GM13977 (cell line): ENCODE results near the gene OPCML.

Experiments used
- DNase-seq: peaks from one replicate; pipeline ENCODE4 v3.0.0; 2012; ENCODE audit warnings: low spot score
- in situ Hi-C: fragments of 300-500 bp; cut with MboI; formaldehyde crosslinking; loops from one replicate; pipeline ENCODE4 v1.12.0; 2022; ENCODE audit warnings: low sequenced_read_pairs, low pct_unique_long_range_greater_than_20kb, mixed read lengths, inconsistent platforms; ENCODE audit not compliant: unreplicated experiment
- TF ChIP-seq, protein P1 (sequence below): IDR thresholded peaks from 2 replicates; pipeline ENCODE4 v1.5.1; 2012; ENCODE audit warnings: mild to moderate bottlenecking, control low read depth; ENCODE audit not compliant: insufficient read depth; ENCODE audit errors: extremely low read depth, missing control alignments

OPCML gene

DNA sequence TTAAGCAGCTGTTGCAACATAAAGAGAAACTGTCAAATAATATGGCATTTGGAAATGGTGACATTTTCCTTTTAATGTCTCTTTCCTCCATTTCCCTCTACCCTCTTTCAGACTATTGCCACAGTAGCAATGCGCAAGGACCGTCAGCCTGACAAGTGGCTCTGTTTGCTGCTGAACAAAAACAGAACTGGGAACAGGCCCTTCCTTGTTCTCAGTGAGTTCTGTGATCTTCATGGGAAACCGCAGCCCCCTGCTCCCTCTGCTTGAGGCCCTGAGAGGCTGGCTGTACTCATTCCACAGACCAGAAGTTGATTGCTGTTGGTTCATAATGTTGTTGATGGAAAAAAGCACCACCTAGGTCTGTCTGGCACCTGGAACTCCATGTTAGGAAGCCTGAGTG is 559.7 kb downstream of the OPCML start:
- no peak for DNase-seq
- TF ChIP-seq, protein P1, sequence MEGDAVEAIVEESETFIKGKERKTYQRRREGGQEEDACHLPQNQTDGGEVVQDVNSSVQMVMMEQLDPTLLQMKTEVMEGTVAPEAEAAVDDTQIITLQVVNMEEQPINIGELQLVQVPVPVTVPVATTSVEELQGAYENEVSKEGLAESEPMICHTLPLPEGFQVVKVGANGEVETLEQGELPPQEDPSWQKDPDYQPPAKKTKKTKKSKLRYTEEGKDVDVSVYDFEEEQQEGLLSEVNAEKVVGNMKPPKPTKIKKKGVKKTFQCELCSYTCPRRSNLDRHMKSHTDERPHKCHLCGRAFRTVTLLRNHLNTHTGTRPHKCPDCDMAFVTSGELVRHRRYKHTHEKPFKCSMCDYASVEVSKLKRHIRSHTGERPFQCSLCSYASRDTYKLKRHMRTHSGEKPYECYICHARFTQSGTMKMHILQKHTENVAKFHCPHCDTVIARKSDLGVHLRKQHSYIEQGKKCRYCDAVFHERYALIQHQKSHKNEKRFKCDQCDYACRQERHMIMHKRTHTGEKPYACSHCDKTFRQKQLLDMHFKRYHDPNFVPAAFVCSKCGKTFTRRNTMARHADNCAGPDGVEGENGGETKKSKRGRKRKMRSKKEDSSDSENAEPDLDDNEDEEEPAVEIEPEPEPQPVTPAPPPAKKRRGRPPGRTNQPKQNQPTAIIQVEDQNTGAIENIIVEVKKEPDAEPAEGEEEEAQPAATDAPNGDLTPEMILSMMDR: no peak
- in situ Hi-C loops: no loop called here

DNA sequence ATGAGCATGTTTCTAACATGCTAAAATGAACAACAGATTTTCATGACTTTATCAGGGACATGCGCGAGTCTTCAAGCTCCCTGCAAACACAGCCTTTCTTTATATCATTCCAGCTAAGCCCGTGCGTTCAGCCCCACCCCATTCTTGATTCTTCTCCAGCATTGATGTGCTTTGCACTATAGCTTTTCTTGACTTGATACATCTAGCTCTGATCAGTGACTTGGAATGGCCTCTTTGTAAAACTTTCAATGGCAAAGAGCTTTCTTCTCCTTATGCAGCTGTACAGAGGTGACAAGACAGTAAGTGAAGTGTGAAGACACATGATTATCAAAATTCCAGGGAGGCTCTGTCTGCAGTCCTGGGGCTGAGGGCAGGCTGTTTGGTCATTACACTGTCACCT is 561.0 kb downstream of the OPCML start:
- in situ Hi-C loops: no loop called here
- no peak for DNase-seq
- TF ChIP-seq, protein P1: no peak

DNA sequence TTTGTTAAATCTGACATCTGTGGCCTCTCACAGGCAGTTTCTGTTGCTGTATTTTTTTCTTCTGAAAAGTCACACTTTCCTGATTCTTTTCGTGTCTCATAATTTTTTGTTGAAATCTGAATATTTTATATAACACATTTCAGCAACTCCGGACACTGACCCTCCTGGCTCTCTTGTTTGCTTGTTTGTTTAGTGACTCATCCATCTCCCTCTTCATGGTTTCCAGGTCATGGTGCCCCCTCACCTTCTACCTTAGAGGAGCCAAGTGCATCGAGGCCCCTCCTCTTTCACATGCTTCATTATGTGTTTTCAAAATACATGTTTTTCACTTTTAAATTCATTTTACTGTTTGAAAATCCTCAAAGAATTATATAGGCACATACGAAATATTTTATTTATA is 562.4 kb downstream of the OPCML start:
- in situ Hi-C loops: no loop called here
- TF ChIP-seq, protein P1: no peak
- no peak for DNase-seq

DNA sequence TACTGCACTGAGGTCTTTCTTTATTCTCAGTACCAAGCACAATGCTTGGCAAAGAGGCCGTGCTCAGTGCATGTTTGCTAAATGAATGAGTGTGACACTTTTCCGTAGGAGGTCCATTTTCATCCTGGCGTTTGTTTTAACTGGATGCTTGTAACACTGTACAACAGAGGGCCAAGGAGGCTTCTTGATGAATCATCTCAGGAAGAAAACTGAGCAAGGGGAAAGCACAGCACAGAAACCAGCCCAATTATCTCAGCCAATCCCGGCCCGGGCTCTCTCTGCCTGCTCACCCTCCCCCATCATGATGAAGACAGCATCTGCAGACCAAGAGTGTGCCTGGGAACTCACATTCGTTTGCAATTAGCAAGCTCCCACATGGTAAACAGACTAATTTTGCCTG is 570.3 kb downstream of the OPCML start:
- no peak for DNase-seq
- TF ChIP-seq, protein P1: no peak
- in situ Hi-C loops: no loop called here

DNA sequence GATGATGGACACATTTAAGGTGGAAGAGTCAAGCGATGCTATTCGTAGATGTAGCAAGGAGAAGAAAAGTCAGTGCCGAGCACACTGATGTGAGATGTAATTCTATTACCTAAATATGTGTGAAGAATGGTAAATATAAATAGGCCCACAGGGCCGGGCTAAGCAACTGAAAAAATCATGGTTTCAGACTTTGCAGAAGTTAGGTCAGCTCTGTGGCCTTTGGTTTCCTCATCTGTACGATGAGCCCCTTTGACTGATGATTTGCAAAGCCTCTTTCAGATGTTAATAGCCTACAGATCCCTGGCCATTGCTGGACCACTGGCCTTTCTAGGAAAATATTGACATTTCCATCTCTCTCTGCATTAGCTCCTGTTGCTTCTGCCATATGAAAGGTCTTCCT is 570.8 kb downstream of the OPCML start:
- in situ Hi-C loops: no loop called here
- no peak for DNase-seq
- TF ChIP-seq, protein P1: no peak

DNA sequence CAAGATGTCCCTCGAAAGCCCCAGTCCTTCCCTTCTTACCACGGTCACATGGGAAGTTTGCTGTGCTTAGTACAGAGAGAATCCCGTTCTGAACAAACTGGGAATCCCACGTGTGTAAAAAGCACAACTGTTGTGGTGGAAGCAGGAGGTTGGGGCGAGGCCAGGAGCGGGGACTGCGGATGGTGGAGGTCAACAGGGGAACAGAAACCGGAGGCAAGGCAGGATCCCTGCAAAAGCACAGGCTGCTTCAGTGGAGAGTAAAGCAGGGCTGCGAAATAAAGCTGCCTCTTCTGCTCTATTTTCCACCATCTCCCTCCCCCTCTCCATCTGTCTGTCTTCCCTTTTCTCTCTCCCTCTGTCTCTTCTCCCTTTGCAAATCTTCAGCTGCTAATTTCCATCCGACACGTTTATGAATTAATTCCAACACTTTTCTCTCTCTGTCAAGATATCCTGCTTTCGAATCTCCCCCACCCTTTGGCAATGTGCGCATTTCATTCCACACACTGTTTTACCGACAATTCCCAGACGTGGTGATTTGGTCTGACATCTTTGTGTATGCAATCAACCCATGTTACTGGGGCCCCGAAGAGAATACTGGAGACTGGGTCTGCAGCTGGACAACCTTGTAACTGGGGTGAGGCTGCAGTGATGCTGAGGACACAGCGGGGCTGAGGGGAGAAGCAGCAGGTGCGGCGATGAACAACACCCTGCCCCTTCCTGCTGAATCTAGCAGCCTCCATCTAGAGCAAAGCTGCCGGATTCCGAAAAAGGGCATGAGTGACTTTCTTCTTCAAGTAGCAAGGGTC is 571.8 kb downstream of the OPCML start:
- no peak for DNase-seq
- in situ Hi-C loops: no loop called here
- TF ChIP-seq, protein P1: no peak
